Natural killer cell (primary cell): Measurements from ENCODE around the gene PTPRB. TPM values are rescaled to one million over a fixed set of nuclear protein-coding genes. Genes with fewer than 3 reads are reported as not detected.

Experiments
- ATAC-seq, 3 donors: fragments of 150-1000 bp in 2 of 3; fragments of 200-7000 bp in 1 of 3; cut with Tn5 transposase; 1 replicate in 1 of 3; 2 replicates in 2 of 3; pipeline ENCODE4 v1.10.0; 2021; ENCODE audit warnings: mild to moderate bottlenecking in 2 of 3, moderate library complexity in 2 of 3
- DNase-seq, 2 donors: peaks; one replicate each; pipeline versions ENCODE4 v3.0.0 to v3.0.0-alpha.2; 2013 to 2021; ENCODE audit warnings: mixed read lengths in 1 of 2
- H3K27ac ChIP-seq: one replicate; pipeline ENCODE4 v1.5.1; 2013; ENCODE audit warnings: mild to moderate bottlenecking, low read length
- H3K27me3 ChIP-seq: one replicate; pipeline ENCODE4 v1.6.1; 2013; ENCODE audit warnings: low read length; ENCODE audit not compliant: control insufficient read depth, insufficient read depth
- H3K36me3 ChIP-seq: one replicate; pipeline ENCODE4 v1.6.1; 2013; ENCODE audit warnings: low read length; ENCODE audit not compliant: control insufficient read depth, insufficient read depth
- H3K4me1 ChIP-seq: one replicate; pipeline ENCODE4 v1.6.1; 2013; ENCODE audit warnings: low read length; ENCODE audit not compliant: control insufficient read depth, insufficient read depth
- H3K4me3 ChIP-seq: one replicate; pipeline ENCODE4 v1.5.1; 2013; ENCODE audit warnings: low read length
- H3K9me3 ChIP-seq: one replicate; pipeline ENCODE4 v1.6.1; 2013; ENCODE audit warnings: low read length; ENCODE audit not compliant: control insufficient read depth, insufficient read depth
- H3K27ac Mint-ChIP-seq, 2 donors: one replicate each; pipeline ENCODE4 v1.8.0; 2022; ENCODE audit warnings: mild to moderate bottlenecking in 2 of 2, mixed read lengths in 2 of 2, moderate library complexity in 1 of 2
- H3K27me3 Mint-ChIP-seq, 2 donors: one replicate each; pipeline ENCODE4 v1.8.0; 2022; ENCODE audit warnings: low read depth in 2 of 2, mixed read lengths in 2 of 2
- H3K36me3 Mint-ChIP-seq: one replicate; pipeline ENCODE4 v1.8.0; 2022; ENCODE audit warnings: mixed read lengths
- H3K4me1 Mint-ChIP-seq, 2 donors: one replicate each; pipeline ENCODE4 v1.8.0; 2022; ENCODE audit warnings: mixed read lengths in 2 of 2
- H3K4me3 Mint-ChIP-seq: one replicate; pipeline ENCODE4 v1.8.0; 2022; ENCODE audit warnings: mild to moderate bottlenecking, moderate library complexity, mixed read lengths
- H3K9me3 Mint-ChIP-seq, 2 donors: one replicate each; pipeline ENCODE4 v1.8.0; 2022; ENCODE audit warnings: mixed read lengths in 2 of 2
- WGBS: methylation state at CpG from one replicate; pipeline ENCODE4 v1.1.7; 2013; ENCODE audit warnings: missing lambda C conversion rate; ENCODE audit not compliant: insufficient coverage; 5-methylcytosine and 5-hydroxymethylcytosine counted together
- intact Hi-C: fragments of 100-400 bp; cut with micrococcal nuclease; formaldehyde crosslinking; loops from one replicate; pipeline ENCODE4 v1.14.2; 2022
- total RNA-seq, 4 donors: library from RNA; stranded (reverse); fragments of 120-200 nt in 1 of 4; gene quantifications; one replicate each; pipeline versions ENCODE4 v1.2.3 to v1.2.4, GENCODE V29; 2013 to 2022
- TF ChIP-seq, protein P1 (sequence below): fragments of 200-600 bp; IDR thresholded peaks from one replicate; pipeline ENCODE4 v1.8.0; 2022; ENCODE audit warnings: antibody characterized with exemption

The PTPRB gene
- total RNA-seq, 3 donors from 2014 or later (not counting 1 experiment from before 2014, with no cell fraction given), result 2.3 to 7.8 (median 5.5) TPM

DNA sequence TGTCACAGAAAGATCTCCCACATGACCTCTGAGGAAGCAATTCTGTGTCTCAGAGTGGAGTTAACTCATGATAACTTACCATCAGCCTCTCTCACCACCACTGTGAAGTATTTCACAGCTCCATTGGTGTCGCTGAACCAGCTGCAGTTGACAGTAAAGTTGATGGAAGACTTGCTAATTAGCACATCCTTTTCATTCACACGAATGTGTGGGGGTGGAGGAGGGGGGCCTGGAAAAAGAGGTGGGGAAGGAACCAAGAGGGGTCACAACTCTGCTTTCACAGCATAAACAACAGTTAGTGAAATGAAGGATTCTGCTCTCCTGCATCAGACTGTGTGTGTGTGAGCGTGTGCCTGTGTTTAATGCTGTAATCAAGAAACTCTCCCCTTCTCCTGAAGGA, 82.1 kb downstream of the PTPRB start:
- DNase-seq, result no peak
- H3K27ac Mint-ChIP-seq, result no peak overlapping the region
- Histone ChIP-seq H3K4me3 (no peak overlapping the region), H3K27ac (no peak overlapping the region), H3K27me3 (peaks cover 3% of the 10 kb centered on the region), H3K9me3 (no peaks in the 10 kb centered on the region), H3K4me1 (no peaks in the 10 kb centered on the region), H3K36me3 (no peaks in the 10 kb centered on the region)
- H3K27me3 Mint-ChIP-seq, result no peaks in the 10 kb centered on the region
- H3K4me3 Mint-ChIP-seq, result no peak overlapping the region
- ATAC-seq, result no peak
- peaks cover 0 to under 1% of the 10 kb centered on the region in 2 donors for H3K4me1 Mint-ChIP-seq
- no CpG with 5 or more reads among the region's 3 CpGs for WGBS
- TF ChIP-seq, protein P1, sequence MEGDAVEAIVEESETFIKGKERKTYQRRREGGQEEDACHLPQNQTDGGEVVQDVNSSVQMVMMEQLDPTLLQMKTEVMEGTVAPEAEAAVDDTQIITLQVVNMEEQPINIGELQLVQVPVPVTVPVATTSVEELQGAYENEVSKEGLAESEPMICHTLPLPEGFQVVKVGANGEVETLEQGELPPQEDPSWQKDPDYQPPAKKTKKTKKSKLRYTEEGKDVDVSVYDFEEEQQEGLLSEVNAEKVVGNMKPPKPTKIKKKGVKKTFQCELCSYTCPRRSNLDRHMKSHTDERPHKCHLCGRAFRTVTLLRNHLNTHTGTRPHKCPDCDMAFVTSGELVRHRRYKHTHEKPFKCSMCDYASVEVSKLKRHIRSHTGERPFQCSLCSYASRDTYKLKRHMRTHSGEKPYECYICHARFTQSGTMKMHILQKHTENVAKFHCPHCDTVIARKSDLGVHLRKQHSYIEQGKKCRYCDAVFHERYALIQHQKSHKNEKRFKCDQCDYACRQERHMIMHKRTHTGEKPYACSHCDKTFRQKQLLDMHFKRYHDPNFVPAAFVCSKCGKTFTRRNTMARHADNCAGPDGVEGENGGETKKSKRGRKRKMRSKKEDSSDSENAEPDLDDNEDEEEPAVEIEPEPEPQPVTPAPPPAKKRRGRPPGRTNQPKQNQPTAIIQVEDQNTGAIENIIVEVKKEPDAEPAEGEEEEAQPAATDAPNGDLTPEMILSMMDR, result no peak
- intact Hi-C loops, result no loop called here
- H3K9me3 Mint-ChIP-seq, result no peaks in the 10 kb centered on the region
- no peaks in the 10 kb centered on the region for H3K36me3 Mint-ChIP-seq

DNA sequence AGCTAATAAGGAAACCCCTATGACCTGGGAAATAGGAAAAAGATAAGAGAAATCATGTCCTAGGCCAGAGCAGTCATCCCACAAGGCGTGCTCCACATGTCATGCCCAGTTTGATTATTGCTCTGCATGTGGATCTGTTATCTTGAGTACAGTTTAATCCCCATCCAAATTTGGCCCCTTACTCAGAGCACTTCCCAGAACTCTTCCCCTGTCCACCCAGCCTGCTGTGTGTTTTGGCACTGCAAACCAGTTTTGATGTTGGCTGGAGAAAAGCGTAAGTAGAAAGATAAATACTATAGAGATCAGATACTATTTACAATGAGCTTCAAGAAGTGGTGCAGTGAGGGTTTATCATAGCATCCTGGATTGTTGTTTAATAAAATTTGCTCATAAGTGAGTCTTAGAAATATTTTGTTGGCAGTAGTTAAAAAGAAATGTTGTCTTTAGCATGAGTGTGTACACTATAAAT, 83.8 kb downstream of the PTPRB start:
- ATAC-seq (no peak), DNase-seq (no peak)
- TF ChIP-seq, protein P1, result no peak
- Histone ChIP-seq H3K27ac (no peak overlapping the region), H3K4me3 (no peak overlapping the region), H3K4me1 (no peaks in the 10 kb centered on the region), H3K36me3 (no peaks in the 10 kb centered on the region), H3K9me3 (no peaks in the 10 kb centered on the region), H3K27me3 (peaks cover 3% of the 10 kb centered on the region)
- Mint-ChIP-seq H3K36me3 (no peaks in the 10 kb centered on the region), H3K4me1 (peaks cover 0 to 4% of the 10 kb centered on the region in 2 donors), H3K27ac (no peak overlapping the region), H3K27me3 (no peaks in the 10 kb centered on the region), H3K4me3 (no peak overlapping the region), H3K9me3 (no peaks in the 10 kb centered on the region)
- 85% methylated on average over 1 of the region's 2 CpGs for WGBS
- intact Hi-C loops, result no loop called here

DNA sequence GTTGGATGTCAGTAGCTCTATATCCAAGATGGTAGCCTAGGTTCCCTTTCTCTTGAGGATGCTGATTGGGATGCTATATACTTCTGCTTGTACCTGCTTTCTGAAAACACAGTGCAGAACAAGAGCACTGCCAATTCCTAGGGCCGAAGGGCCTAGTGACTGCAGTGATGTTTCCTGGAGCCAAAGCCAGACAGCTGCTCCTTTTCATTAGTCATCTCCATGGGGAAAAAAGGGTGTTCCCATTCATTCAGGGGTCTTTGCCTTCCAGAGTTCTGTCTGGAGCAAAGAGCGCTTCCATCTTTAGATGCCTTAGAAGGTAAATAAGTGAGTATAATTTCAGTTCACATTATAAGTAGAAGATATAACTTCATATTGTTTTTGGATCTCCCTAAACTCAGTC, 85.5 kb downstream of the PTPRB start:
- H3K4me3 ChIP-seq, result no peak overlapping the region

More for the DNA sequence above, 85.5 kb downstream of the PTPRB start:
- H3K4me1 Mint-ChIP-seq, result peaks cover 0 to 4% of the 10 kb centered on the region in 2 donors
- Histone ChIP-seq H3K9me3 (no peaks in the 10 kb centered on the region), H3K27me3 (peaks cover under 1% of the 10 kb centered on the region), H3K36me3 (no peaks in the 10 kb centered on the region), H3K27ac (no peak overlapping the region), H3K4me1 (no peaks in the 10 kb centered on the region)
- TF ChIP-seq, protein P1, result no peak
- H3K27me3 Mint-ChIP-seq, result no peaks in the 10 kb centered on the region
- H3K27ac Mint-ChIP-seq, result no peak overlapping the region
- DNase-seq (no peak), ATAC-seq (no peak)
- H3K4me3 Mint-ChIP-seq, result no peak overlapping the region
- H3K36me3 Mint-ChIP-seq, result no peaks in the 10 kb centered on the region
- intact Hi-C loops, result no loop called here
- WGBS, result 91% methylated on average over 1 of the region's 2 CpGs
- H3K9me3 Mint-ChIP-seq, result no peaks in the 10 kb centered on the region
